CD4-positive, alpha-beta T cell treated with Interleukin-15 for 4 hours (primary cell): ENCODE measurements around the gene LZTS2.
A peak's percentile ranks its signal among the peaks of the same experiment; 100 is the strongest.
"Not testable (repeated sequence)": the region's sequence is repeated elsewhere in the genome, so short reads cannot be mapped to it uniquely, and the experiment has no call there.

Experiments used
- DNase-seq: peaks from one replicate; pipeline ENCODE4 v3.0.0-alpha.2; 2020; ENCODE audit warnings: low spot score

LZTS2 gene

DNA sequence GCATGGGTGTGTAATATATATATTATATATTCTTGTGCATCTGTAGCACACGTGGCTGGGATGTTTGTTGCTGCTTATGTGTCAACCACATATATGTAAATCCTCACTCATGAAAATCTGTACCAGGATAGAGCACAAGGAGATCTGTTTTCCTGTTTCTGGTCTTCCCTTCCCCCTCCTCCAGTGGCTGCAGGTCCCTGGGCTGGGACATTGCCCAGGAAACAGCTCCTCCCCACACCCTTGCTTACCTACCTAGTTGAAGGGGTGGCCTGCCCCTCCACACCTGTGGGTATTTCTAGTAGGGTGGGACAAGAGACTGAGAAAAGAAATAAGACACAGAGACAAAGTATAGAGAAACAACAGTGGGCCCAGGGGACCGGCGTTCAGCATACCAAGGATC lies 33.7 kb downstream of the LZTS2 start:
- no peak for DNase-seq

DNA sequence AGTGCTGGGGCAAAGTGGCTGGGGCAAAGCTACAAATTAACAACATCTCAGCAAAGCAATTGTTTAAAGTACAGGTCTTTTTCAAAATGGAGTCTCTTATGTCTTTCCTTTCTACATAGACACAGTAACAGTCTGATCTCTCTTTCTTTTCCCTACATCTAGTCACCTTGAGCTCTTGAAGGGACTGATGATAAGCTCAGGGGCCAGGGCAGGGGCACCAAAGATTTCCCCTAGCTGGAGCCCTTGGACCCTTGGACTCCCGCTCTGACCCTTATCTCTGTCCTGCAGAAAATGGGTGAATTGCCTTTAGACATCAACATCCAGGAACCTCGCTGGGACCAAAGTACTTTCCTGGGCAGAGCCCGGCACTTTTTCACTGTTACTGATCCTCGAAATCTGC lies 34.8 kb downstream of the LZTS2 start:
- DNase-seq: not testable (repeated sequence)

DNA sequence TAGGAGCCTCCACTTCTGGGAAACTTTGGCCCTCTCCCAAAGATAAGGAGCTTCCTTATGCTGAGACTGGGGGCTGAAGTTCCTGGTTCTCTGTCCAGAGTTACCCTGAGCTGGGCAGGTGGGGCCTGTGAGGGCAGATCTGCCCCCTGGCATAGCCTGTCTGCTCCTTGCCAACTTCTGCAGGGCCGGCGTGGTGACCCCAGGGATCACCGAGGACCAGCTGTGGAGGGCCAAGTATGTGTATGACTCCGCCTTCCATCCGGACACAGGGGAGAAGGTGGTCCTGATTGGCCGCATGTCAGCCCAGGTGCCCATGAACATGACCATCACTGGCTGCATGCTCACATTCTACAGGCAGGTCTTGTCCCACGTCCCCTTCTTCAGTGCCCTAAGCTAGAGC lies 35.7 kb downstream of the LZTS2 start:
- no peak for DNase-seq

DNA sequence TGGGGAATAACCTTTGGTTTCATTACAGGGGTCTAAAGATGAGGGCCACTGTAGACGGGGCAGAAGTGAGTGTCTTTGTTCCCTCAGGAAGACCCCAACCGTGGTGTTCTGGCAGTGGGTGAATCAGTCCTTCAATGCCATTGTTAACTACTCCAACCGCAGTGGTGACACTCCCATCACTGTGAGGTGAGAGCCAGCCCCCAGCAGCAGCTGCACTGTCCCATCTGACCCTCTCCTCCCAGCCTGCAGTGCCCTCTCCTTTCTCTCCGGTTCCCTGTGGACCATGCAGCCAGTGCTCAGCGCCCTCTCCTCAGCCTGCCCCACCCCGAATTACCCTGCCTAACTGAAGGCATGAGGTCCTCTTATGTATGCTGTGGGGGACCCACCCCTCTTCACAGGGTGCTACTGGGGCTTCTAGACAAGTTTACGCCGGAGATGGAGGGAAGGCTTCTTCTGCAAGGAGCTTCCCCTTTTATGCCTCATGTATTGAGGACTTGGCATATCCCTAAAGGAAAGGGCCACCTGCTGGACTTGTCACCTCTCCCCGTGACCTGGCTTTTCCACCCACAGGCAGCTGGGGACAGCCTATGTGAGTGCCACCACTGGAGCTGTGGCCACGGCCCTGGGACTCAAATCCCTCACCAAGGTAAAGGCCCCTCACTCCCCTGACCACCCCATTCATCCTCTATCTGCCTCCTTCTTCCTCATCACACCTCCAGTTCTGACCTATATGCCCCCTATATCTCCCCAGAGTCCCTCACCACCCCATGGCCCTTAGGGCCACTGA lies 36.5 kb downstream of the LZTS2 start:
- no peak for DNase-seq

DNA sequence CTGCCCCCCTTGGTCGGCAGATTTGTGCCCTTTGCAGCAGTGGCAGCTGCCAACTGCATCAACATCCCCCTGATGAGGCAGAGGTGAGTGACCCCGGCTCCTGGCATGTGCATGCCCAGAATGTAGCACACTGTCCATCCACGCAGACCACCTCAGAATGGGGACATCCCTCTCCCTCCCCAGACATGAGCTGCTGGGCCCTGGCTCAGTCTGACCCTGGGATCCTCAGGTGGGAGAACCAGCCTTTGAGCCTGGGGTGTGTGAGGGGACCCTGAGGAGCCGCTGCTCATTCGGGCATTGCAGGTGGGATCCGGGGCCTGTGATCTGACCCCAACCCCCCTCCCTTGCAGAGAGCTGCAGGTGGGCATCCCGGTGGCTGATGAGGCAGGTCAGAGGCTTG lies 37.1 kb downstream of the LZTS2 start:
- no peak for DNase-seq

DNA sequence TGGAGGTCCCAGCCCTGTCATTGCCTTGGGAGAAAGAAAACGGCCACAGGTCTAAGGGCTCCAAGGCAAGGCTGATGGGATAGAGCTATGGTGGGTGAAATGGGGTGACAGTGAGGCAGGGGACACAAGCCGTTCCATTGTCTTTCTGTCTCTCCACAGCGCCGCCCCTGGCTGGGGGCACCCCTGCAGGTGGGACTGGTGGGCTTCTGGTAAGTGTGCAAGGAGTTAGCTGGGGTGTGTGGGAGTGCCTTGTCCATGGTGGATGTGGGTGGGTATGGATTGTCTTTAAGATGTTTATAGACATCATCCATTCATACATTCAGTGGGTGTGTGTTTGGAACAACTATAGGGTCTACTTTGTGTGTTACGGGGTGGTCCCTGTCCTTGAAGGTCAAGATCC lies 38.9 kb downstream of the LZTS2 start:
- DNase-seq: no peak

DNA sequence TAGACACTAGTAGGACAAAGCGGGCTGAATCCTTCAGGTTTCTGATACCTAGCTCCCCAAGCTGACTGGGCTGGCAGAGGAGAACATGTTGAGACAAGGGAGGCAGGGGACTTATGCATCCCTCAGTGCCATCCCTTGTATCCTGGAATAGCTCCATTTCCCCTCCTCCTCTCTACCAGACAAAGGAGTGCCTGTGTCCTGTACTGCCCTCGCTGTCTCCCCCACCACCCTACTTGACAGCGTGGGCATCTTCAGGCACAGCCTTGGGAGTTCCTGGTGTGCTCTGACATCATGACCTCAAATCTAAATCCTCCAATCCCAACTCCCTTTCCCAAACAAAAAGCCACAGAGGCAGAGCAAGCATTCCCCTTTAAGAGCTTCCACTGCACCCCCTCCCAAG lies 40.5 kb downstream of the LZTS2 start:
- no peak for DNase-seq

DNA sequence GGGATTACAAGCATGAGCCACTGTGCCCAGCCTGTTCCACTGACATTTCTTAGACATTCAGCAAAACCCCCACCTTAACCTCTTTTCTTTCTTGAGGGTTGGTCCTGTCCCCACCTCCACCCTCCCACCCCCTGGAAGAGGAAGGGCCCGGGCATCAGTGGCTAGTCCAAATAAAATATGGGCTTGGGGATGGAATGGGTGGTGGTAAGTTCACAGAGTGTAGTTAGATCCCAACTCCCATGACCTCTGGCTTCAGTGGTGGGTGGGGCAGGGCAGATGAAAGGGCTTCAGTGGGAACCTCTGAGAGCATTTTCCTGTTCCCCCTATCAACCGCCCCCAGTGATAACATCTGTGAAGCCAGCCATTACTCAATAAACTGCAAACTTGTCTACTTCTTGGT lies 41.2 kb downstream of the LZTS2 start:
- DNase-seq: no peak

DNA sequence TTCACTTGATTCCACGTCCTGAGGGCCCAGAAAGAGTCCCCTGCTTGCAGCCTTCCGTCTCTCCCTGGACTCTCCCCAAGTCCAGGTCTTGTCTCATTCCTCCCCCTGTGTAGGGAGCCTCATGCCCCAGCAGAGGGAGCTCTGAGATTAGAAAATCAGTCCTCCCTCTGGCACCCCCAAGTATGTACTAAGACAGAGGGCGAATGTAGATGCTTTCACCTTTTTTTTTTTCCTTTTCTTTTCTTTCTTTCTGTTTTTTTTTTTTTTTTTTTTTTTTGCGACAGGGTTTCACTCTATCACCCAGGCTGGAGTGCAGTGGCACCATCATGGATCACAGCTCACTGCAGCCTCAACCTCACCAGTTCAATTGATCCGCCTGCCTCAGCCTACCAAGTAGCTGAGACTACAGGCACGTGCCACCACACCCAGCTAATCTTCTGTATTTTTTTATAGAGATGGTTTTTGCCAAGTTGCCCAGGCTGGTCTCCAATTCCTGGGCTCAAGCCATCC lies 41.7 kb downstream of the LZTS2 start:
- DNase-seq: peak; percentile 79

DNA sequence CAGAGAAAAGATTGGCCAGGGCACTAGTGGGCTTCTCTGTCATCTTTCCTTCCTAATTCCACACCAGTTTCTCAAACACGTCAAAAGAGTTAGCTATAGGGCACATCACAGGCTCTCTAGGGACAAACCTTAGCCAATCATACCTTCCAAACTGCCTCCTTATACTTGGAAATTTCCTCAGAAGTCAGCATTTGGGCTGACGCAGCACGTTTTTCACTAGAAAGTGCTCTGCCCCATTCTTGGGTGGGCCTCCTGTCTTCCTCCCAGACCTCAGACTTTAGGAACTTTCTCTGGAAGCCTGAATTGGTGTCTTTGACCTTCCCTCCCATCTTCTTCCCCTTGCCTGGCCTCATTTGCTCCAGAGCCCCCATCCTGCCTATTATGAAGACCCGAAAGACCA lies 42.5 kb downstream of the LZTS2 start:
- no peak for DNase-seq

DNA sequence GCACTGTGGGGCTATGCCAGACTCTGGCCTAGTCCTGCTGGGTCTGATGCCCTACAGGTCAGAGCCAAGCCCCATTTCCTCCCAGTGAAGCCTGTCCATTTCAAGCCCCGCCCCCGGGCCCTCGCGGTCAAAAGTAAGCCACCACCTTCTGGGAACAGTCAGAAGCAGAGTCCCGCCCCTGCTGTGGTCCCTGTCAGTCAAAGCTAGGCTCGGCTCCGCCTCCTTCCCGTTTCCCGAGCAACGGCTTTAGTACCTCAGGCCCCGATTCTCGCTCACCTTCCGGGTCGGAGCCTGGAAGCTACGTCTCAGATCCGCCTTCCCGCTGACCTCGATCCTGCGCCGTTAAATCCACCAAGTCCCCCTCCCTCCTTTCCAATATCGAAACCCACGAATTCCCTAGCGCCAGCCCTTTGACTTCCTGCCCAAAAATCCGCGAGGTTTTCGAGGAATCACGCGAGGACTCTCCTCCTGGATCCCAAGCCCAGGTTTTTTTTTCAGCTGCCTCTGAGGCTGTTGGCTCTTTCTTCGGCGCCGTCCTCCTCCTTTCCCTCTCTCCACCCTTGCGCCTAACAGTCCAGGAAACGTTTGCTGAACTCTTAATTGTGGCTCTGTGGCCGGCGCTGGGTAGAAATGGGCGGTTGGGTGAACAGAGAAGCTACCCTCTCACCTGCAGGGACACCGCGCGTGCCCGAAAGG lies 43.2 kb downstream of the LZTS2 start:
- DNase-seq: peak; percentile 85

DNA sequence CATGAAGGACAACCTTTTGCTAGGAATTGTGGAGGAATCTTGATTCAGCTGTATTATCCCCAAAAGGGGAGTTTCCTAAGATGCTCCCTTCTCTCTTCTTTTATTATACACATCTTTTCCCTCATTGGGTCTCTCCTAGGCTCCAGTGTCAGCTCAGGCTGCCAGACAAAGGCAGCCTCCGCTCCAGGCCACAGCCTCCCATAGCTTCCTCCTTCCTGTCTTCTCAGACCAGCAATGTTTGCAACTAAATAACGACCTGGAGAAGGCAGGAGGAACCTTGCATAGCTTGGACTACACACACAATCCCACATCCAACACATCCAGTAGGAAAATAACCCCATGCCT lies 43.7 kb downstream of the LZTS2 start:
- no peak for DNase-seq

DNA sequence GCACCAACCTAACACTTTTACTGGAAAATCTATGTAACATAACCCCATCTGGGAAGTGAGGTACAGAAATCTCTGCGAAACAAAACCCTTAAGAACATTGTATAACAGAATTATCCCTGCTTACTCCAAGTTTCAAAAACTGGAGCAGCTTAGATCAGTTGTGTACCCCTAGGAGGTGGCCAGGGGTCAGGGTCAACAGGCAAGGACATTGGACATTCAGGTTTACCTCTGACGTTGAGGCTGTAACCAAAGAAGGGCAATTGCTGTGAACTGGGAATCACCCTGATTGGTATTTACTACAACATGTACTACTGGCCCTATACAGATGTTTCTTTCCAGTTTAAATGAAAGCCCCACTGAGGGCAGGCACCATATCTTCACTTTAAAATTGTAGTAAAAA lies 44.5 kb downstream of the LZTS2 start:
- DNase-seq: no peak

DNA sequence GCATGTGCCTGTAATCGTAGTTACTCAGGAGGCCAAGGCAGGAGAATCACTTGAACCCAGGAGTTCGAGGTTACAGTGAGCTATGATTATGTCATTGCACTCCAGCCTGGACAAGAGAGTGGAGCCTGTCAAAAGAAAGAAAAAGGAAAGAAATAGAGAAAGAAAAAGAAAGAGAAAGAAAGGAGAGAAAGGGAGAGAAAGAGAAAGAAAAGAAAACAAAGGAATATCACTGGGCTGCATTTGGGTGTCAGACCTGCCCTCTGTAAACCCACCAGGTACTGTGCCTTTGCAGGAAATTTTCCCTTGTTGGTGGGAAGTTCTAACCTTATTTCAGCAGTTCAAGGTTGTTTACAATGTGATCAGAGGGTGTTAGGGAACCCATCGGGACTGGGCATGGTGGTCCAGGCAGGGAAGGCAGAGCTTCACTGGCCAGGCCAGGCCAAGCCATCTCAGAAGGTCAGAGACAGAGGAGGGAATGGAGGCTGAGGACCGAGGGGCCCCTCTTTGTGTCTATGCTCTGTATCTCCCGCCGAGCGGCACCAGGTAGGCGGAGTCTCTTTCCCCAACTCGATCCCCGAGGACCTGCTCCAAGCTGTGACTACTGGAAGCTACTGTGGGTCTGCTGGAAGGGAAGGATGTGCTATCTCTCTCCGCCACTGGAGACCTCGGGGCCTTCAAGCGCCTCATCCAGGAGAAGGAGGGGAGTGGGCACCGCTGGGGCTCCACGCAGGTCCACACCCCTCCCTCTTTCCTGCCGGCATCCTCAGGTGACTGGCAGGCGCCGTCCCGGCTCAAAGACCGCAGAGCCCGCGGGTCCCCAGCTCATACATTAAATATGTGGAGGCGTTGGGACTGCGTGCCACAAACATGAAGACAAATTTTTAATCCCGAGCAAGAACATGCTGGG lies 47.0 kb downstream of the LZTS2 start:
- no peak for DNase-seq

DNA sequence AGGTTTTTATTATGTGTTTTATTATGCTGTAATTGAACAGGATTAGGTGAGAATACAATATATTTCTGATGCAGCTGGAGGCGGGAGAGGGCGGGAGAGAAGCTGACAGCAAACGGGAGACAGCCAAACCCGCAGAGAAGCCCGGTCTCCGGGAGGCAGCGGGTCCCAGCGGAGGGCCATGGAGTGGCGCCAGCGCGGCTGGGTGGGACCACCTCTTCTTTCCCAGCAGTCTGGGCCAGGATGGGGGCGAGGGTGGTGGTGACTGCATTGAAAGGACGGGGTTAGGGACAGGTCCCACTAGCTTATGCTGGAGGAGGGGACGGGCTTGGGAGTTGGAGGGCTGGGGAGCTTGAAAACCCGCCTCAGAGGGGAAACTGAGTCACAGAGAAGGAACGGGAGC lies 47.7 kb downstream of the LZTS2 start:
- DNase-seq: no peak

DNA sequence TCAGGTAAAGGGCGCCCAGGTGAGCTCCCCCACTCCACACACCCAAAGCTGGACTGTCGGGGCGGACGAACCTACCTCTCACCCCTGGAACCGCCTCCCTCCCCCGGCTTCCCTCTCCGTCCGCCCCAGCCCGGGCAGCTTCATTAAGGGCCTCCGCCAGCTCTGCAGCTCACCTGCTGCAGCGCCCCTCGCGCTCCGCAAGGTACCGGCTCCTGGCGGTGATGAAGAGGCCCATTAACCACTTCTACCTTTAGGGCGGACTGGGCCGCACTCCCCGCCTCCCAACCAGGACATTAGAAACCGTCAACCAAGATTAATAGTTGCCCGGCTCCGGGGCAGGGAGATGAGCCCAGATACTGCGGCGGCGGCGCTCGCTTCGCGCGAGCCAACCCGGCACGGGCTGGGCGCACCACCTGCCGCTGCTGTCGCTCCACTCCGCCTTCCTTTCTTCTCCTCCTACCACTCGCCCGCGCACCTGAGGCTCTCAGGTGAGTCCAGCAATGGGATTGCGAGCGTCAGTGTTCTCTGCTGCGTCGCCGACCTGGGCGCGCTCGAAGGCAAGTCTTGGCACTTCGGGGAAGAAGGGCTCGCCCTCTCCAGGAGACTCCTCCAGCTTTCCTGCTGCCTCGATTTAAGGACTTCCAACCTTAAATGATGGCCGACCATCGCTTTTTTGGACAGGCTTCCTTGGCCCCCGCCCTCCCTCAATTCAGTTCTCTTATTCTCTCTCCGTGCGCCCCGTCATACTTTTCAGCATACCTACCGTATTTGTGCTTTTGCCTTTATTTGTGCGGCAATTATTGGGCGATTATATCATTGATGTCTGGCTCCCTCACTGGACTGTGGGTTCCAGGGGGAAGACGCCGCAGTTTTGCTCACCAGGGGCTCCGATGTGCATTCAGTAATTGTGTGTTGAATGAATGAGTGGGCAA lies 48.6 kb downstream of the LZTS2 start:
- DNase-seq: no peak

DNA sequence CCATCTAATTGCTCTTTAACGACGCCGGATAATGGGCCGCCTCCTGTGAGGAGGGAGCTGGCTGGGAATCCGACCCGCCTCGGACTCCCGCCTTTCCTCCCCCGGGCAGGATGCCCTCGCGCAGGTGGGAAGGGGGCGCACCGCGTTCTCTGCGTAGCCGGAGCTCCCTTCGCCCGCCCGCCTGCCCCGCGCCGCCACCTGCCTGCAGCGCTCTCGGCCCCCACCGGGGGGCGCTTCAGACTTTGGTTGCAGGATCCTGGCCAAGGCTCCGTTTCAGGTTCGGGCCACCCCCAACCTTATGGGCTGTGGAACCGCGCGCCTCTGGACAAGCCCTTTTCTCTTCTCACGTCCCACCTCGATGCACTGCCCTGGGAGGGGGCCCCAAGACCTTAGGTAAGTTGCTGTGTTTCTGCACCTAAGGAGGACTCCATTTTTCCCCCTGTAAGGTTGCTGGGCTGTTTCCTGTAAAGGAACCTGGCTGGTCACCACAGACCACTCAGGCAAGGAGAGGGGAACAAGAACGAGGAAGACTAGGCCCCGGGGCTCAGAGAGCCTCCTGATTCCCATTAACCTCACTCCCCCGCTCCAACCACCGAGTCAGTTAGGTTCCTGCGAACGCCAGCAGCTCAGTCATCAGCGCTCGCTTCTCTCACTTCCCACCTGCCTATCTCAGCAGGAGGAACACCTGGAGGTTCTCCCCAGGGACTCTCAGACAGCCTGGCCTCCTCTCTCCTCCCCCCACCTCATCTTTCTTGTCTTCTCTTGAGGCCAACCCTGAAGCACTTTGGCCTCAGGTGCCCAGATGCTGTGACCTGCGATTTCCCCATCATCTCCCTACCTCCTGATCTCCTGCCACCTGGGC lies 50.8 kb downstream of the LZTS2 start:
- DNase-seq: peak; percentile 80

DNA sequence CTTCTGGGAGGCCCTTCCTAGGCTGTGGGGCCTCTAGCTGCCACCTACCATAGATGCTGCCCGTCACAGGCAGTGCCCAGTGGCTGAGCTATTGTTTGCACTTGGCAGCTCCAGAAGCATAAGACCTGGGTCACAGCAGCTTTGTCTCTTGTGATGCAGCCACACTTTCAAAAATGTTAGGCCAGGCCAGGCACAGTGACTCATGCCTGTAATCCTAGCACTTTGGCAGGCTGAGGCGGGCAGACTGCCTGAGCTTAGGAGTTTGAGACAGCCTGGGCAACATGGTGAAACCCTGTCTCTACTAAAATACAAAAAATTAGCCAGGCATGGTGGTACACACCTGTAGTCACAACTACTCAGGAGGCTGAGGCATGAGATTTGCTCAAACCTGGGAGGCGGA lies 52.7 kb downstream of the LZTS2 start:
- DNase-seq: no peak

DNA sequence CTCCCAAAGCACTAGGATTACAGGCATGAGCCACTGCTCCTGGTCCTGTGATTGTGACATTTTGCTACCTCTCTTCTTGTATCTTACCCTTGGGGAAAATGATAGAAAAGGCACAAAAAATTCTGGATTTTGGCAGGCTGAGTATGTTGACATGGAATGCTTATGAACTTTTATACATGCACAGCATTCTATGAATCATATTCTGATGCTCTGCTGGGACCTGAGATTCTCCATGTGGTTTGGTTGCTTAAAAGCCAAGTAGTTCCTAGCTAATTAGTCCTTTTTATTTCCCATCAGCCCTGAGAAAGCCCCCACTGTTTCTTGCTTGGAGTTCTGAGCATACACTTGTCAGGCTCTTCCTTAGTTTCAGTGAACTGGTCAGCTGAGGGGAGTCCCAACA lies 53.9 kb downstream of the LZTS2 start:
- no peak for DNase-seq

DNA sequence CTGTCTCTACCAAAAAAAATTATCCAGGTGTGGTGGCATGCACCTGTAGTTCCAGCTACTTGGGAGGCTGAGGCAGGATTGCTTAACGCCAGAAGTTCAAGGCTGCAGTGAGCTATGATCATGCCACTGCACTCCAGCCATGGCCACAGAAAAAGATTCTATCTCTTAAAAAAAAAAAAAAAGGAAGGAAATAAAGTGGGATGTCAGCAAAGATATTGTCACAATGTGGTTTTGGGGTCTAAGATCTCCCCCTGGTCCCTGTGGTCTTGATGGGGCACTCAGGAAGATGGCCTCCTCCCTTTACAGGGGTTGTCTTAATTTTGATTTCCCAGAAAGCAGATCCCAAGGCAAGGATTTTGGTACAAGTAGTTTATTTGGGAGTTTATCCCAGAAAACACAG lies 54.7 kb downstream of the LZTS2 start:
- no peak for DNase-seq

DNA sequence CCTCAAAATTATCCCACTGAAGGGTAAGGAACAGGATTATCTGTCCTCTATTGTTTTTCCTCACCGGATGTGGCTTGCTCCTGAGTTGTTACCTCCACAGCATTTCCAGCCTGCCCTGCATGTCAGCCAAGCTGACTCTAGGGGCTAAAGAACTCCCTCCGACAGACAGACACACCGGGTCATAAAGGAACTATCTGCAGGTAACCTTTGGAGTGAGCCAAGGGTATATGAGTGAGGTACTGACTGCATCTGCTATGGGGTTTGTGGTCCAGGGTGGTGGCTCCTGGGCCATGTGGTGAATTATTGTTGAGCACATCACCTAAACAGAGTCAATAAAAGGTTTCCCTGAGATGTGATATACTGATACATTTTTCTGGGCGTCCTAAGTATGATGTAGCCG lies 55.3 kb downstream of the LZTS2 start:
- DNase-seq: no peak
